Fibroblast of upper back skin (primary cell): ENCODE results near the gene ANKS3.

Source experiments
- DNase-seq: peaks from one replicate; pipeline ENCODE4 v3.0.0-alpha.2; 2013

ANKS3 gene

DNA sequence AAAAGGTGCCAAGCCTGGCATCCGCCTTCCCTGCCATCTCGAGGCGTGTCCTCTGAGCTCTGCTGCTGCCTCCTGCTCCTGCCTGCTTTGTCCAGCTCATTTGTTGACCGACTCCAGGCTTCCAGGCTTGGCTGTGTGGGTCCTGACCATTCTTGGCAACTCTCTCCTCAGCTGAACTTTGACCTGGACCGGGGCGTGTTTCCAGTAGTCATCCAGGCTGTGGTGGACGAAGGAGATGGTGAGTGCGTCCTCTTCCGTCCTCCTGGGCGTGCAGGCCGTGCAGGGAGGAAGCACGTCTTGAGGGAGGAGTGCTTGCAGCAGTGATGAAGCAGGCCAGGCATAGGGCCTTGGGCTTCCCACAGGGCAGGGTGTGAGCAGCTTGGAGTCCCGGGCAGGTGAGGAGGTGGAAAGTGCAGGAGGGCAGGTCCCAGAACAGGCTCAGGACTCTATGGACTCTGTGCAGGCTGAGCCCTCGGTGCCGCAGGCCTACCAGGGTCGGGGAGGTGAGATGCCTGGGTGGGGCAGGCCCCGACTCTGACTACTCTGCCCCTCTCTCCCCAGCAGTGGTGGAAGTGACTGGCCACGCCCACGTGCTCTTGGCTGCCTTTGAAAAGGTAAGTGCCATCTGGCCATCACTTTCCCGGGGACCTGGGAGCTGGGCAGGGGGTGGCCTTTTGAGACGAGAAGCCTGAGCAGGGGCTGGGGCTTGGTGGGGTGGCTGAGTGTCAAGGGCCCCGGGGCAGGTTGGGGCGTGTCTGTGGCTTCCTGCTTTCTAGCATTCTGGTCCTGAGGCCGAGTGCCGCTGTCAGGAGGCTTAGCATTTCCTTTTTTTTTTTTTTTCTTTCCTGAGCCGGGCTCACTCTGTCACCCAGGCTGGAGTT is 69.3 kb downstream of the ANKS3 start:
- DNase-seq: no peak

DNA sequence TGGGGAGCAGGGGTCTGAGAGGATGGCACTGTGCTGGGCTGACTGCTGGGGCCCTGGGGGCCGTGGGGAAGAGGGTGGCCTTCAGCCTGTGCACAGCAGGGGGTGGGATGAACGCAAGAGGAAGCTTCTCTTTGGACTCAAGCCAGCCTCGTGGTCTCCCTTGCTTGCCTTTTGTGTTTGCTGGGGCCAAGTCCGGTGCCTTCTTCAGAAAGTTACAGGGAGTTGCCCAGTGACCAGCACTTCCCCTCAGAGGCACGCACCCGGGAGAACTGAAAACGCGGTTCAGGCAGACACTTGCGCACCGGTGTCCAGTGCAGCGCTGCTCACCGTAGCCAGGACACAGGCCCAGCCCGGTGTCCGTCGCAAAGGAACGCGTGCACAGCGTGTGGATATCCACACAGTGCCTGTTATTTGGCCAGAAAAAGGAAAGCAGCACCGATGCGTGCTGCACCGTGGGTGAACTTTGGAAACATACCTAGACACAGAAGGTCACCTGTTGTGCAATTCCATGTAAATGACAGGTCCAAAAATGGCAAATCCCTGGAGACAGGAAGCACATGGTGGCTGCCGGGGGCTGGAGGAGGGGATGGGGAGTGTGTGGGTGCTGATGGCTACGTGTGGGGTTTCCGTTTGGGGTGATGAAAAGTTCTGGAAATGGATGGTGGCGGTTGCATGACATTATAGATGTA is 70.2 kb downstream of the ANKS3 start:
- DNase-seq: peak; percentile 10

DNA sequence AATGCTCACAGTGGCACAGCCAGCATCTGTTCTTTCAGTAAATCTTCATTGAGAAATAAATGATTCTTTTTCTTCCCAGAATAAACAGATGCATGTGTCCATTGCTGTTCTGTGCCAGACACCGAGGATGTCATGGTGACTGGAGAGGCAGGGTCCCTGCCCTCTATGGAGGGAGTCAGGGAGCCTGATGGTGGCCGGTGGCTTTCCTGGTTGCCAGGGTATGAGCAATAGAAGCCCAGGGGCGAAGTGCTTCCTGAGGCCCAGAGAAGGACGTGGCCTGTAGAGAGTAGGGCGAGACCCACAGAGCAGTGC is 70.7 kb downstream of the ANKS3 start:
- DNase-seq: no peak

DNA sequence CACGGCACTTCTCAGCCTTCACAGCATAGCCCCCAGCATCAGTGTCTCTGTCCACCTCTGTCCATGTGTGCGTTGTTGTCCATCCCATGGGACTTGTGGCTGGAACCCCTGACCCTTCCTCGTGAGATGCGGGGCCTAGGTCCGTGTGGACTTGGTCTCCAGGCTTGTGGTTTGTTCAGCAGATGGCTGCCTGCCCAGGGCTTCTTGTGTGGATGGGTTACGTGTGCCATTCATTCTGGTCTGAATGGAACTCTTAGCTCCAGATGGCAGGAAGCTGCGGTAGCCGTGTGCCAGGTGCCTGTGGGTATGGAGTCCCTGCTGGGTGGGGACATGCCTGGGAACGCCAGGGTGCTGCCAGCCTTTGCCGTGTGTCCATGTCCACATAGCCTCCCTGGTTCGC is 72.4 kb downstream of the ANKS3 start:
- no peak for DNase-seq

DNA sequence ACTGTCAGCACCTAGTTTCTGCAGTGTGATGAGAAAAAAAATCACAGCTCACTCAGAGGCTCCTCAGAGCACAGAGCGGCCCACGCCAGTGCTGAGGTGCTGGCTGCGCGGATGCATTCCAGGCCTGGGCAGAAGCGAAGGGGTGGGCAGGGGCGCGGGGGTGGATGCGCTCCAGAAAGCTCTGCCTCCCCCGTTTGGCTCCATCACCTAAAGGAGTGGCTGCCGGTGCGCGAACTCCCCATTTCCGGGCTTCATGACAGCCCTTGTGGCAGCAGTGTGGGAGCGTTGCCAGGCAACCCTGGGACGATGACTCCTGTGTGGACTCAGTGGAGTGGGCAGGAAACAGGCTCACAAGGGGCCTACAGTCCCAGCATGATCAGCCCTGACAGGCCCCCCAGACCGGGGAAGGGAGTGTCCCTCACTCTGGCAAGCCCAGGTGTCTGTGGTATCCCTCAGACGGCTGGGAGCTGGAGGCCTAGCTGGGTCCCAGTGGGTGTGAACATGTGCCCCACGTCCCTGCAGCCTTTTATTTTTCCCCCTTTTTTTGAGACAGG is 73.5 kb downstream of the ANKS3 start:
- DNase-seq: peak; percentile 23

DNA sequence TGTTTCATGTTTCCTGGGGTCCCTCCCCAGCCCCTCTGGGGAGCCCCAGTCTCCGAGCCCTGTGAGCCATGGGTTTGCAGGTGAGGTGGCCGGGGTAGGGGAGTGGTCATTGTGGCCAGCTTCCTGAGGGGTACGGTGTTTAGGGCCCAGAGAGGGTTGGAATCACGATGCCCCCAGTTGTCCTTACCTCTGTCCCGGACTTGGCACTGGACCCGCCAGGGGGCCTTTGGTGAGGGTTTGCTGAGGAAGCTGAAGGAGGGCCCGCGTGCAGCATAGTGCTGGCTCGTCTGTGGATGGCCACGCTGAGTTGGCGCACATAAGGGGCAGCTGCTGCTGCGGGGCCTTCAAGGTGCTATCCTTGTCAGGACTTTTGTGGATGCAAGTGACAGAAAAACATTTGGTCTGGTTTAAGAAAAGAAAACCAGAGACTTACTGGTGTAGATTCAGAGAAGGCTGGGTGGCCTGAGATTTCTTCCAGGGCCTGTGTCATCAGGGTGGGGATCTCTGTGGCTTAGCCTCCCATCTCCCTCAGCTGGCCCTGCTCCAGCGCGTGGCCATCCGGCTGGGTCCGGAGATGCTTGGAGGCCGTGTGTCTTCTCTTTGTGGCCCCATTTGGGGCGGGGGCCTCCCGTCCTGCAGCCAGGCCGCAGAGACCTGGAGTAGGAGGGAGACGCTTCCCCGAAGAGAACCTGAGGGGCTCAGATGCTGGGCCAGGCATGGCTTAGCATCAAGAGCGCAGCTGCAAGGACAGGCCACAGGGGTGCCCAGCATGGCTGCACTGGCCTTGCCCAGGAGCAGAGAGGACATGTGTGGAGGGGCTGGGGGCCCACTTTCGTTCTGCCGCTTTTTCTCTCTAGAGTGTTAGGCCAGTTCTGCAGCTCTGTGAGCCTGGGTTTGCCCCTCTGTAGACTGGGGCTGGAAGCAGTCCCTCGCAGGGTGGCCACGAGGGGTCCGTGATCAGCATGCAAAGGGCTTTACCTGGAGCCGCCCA is 74.4 kb downstream of the ANKS3 start:
- no peak for DNase-seq

DNA sequence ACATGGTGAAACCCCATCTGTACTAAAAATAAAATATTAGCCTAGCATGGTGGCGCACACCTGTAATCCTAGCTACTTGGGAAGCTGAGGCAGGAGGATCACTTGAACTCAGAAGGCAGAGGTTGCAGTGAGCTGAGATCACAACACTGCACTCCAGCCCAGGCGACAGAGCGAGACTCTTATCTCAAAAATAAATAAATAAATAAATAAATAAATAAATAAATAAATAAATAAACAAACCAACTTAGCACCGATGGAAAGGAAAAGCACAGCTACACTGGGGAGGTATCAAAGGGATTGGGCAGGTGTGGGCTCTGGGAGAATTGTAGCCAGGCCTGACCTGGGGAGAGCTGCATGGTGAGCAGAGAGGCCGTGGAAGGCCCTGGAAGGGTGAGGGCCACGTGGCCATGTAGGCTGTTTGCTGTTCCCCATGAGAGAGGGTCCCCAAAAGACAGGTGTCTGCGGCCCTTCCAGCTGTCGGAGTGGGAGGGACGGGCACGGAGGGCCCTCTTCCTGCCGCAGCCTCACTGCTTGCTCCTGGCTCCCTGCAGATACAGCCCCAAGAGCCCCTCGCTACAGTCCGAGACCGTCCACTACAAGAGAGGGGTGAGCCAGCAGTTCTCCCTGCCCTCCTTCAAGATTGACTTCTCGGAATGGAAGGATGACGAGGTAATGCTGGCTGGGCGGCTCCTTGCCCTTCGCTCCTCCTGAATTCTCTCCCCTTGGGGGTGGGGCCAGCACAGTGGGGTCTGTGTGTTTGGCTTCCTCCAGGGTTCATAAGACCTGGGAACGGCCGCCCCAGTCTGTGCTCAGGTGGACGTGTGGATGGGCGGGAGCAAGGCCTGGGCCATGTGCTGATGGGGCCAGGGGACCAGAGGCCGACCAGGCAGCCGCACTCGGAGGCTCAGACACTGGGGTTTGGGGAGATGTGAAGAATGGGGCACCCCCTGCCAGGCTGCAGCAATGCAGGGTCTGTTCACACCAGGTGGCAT is 77.1 kb downstream of the ANKS3 start:
- no peak for DNase-seq

DNA sequence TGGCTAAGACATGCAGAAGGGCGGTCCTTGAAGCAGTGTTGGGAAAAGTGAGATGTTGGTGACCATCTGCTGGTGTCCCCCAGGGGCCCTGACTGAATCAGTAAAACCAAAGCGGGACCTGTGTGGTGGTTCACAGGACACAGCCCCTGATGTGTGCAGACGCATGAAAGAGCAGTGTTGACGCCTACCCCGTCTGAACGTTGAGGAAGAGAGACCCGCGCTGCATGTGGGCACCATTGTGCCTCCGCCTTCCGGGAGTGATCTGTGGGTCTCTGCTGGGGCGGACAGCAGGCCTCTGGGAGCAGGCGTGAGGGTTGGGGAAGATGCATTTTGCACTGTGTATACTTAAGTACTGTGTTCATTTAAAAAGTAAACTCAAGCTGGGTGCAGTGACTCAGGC is 77.8 kb downstream of the ANKS3 start:
- no peak for DNase-seq

DNA sequence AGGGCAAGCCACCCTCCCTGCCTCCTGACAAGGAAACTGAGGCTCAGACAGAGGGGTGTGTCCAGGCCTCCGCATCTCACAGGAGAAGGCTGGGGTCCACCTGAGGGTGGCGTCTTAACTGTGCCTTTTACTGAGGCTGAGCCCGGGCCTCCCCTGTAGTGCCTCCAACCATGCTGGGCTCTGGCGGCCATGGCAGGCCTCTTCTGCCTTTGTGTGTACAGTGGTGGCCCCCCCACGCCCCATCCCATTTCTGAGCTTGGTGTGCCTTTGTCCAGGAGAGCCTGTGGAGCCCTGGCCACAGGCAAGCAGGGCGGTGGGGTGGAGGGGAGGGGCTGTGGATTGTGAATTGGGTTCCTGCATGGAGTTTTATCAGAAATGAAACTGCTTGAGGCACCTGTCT is 78.3 kb downstream of the ANKS3 start:
- DNase-seq: no peak

DNA sequence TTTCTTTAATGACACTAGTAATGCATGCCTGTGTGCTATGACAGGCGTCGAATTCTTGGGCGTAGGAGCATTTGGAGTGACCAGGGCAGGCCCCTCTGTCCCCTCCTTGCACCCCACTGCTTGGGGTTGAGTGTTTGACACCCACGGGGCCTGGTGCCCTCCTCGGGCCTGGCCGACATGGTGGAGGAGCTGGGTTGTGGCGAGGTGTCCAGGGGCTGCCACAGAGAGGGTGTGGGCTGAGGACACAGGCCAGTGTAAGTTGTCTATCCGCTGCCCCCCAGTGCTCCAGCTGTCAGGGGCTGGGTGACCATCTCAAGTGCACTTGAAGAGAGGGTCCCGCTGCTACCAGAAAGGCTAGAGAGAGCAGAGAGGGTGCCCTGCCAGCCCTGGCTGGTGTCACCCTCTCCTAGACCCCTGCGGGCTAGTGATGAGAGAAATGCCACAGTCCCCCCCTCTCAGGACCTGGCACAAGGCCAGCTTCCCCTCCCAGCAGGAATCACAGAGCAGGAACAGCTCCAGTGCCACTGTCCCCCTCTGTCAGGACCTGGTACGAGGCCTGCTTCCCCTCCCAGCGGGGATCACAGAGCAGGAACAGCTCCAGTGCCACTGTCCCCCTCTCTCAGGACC is 79.0 kb downstream of the ANKS3 start:
- no peak for DNase-seq

DNA sequence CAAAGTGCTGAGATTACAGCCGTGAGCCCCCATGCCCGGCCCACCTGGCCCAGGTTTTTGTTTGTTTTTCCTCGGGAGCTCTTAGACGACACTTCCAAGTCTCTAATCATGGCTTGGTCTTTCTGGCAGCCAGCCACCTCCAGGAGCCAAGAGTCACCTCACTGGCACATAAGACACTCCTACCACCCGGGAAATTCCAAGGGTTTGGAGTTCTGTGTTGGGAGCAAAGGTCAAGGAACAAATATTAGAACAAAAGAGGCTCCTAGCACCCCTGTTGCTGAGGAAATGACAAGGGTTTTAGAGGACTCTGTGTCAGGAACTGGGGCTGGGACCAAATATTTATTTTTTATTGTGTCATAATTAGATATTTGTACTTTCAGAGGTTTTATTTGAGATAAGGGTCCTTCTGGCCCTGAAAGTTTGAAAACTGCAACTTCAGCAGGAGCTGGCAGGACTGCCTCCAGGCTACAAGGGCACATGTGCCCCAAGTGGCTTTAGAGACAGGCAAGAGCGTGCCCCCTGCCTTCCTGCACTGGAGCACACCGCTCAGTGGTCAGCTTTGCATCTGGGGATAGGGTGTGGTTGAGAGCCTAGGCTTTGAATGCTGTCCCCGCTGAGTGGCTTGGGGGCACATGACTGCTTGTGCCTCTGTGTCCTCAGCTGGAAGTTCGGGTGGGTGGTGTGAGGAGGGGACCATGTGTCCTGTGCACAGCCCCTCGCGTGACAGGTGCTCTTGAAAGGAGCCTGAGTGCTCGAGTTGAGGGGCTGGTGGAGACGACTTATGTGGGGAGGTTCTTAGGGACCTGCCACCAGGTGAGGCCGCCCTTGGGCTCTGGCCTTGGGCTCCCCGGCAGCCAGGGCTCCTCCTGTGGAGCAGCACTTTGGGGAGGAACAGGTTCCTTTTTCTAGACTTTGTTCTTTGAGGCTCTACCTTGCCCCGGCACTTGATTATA is 79.8 kb downstream of the ANKS3 start:
- DNase-seq: no peak

DNA sequence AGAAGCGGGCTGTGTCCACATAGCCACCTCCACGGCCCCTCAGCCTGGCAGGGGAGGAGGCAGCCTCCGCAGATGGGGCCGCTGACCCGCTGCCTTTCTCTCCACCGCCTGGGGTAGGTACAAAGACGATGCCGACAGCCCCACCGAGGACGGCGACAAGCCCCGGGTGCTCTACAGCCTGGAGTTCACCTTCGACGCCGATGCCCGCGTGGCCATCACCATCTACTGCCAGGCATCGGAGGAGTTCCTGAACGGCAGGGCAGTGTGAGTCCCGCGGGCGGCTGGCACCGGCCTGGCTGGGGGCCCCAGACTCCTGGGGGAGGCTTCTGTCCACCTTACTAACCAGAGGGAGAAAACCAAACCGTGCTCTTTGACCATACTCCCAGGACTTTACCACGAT is 81.5 kb downstream of the ANKS3 start:
- DNase-seq: no peak

DNA sequence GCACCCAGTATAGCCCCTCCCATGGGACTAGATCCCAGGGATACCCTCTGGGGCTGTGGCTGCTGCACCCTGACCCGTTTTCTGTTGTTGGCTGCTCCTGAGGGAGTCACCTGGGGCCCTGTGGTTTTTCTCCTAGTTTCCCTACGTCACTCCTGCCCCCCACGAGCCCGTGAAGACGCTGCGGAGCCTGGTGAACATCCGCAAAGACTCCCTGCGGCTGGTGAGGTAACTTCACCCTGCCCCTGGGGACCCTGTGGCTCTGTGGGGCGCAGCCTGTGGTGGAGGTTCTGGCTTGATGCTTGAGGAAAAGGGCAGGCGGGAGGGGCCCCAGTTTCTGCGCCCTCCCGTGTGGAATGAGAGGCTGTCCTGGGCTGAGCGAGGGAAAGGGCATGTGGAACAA is 82.2 kb downstream of the ANKS3 start:
- DNase-seq: no peak

DNA sequence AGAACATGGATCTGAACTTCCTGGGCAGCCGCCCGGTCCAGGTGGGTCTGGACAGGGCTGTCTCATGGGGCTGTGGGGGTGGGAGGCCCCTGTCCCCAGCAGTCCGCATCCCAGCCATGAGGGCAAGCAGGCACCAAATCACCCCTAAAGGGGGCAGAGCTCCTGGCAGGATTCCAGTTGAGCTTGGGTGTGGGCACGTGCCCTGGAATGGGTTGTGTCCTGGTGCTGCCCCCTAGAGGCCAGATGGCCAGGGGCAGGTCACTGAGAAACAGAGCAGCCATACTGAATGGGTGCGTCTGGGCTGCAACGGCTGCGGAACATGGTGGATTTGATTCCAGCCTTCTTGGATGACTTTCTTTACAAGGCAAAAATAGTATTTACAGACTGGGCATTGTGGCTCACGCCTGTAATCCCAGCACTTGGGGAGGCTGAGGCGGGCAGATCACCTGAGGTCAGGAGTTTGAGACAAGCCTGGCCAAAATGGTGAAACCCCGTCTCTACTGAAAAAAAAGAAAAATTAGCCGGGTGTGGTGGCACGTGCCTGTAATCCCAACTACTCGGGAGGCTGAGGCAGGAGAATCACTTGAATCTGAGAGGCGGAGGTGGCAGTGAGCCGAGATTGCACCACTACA is 83.5 kb downstream of the ANKS3 start:
- DNase-seq: peak; percentile 39

DNA sequence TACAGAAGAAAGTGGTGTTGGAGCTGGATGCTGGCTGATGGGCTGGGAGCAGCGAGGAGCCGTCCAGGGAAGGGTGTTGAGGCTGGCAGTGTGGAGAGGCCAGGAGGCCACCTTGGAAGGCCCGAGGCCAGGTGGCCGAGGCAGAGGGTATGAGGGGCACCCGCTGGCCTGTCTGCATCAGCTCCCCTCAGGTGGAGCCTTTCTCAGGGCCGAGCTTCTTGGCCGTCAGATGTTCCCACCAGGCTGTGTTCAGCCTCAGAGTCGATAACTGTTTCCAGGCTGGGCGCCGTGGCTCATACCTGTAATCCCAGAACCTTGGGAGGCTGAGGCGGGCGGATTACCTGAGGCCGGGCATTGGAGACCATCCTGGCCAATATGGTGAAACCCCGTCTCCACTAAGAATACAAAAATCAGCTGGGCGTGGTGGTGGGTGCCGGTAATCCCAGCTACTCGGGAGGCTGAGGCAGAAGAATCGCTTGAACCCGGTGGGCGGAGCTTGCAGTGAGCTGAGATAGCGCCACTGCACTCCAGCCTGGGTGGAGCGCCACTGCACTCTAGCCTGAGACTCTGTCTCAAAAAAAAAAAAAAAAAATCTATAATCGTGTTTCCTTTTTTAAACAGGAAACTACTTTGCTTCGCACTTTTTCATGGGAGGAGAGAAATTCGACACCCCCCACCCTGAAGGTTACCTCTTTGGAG is 84.2 kb downstream of the ANKS3 start:
- no peak for DNase-seq

DNA sequence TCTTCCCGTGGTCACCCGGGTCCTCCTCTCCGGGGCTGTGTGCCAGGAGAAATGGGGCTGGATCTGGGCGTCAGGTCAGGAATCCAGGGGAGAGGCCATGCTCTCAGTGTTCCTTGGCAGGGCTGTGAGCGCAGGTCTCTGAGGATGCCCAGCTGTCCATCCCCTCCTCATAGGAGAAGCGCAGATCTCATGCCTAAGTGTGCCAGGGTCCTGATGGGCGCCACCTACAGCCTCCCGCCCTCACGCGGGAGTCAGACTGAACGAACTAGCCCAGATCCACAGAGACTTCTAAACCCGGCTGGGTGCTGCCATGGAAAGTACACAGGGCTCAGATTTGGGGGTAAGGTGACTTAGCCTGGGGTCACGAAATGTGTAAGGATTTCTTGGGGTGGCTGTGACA is 85.2 kb downstream of the ANKS3 start:
- DNase-seq: no peak

DNA sequence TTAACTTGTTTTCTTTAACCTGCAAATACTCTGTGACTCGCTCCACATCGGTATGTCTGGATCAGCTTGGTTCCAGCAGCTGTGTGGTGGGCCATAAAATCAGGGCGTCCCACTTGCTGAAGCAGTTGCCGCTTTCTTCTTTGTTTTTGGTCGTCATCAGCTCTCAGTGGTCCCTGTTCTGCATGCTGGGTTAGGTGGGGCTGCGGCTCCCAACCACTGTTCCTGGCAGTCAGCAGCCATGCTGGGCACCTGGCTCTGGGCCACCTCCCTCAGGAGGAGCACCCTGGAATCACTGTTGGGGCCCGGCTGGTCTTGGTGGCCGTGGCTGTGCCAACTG is 86.5 kb downstream of the ANKS3 start:
- no peak for DNase-seq

DNA sequence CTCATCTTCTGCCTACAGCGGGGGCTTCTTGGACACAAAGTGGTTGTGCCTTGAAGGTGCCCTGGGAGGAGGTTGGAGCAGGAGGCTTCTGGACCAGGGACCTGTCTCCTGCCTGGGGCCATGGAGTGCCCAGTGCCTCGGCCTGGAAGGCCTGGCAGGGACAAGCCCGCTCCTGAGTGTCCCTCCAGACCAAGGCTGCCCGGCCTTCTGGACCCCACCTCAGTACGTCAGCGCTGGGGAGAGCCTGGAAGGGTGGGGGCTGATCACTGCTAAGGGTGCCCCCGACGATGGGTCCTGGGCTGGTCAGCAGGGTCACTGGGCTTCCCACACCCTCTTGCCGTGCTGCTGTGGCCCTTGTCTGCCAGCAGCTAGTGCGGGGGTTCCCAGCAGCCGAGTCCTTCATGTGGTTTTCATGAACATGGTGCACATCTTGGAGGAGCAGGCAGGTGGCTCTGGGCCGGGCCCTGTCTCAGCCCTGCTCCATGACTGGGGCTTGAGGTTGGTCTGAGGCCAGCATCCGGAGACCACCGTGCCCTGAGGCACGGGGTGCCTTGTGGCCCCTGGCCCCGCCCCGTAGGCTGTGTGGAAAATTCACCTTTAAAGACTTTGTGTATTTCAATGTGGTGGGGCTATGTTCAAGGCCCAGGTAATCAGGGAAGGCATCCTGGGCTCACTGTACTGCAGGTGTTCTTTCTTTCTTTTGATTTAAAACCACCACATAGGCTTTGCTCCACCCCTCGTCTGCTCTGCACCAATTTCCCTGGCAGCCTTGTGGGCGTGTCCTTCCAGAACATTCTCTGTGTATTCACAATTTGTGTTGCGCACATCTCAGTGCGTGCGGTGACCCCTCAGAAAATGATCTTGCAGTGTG is 87.1 kb downstream of the ANKS3 start:
- no peak for DNase-seq
